Stomach (tissue), 4 donors: Measurements from ENCODE around the gene TRAF7.
"Not testable (repeated sequence)": the region's sequence is repeated elsewhere in the genome, so short reads cannot be mapped to it uniquely, and the experiment has no call there.

Experiments
- CTCF ChIP-seq, 7 experiments: fragments of 450-650 bp in 4 of 7; fragments of 200-600 bp in 3 of 7; sonication (generic) in 3 of 7; IDR thresholded peaks; one replicate each; pipeline ENCODE4 v1.5.1; 2016 to 2019; ENCODE audit warnings: antibody characterized with exemption in 7 of 7, control low read depth in 2 of 7, mild to moderate bottlenecking in 1 of 7
- POLR2AphosphoS5 ChIP-seq, 3 donors: sonication (generic); formaldehyde crosslinking; IDR thresholded peaks; one replicate each; pipeline ENCODE4 v1.6.1; 2016; ENCODE audit warnings: antibody characterized with exemption in 3 of 3

GRCh38 chr16:2109271-2109580 lies 46.4 kb upstream of the TRAF7 start:
- not testable (repeated sequence) for TF ChIP-seq CTCF, POLR2AphosphoS5 (IDR thresholded peaks at IDR 0.05)
